ENCODE results near the gene REST.

Gene REST

DNA sequence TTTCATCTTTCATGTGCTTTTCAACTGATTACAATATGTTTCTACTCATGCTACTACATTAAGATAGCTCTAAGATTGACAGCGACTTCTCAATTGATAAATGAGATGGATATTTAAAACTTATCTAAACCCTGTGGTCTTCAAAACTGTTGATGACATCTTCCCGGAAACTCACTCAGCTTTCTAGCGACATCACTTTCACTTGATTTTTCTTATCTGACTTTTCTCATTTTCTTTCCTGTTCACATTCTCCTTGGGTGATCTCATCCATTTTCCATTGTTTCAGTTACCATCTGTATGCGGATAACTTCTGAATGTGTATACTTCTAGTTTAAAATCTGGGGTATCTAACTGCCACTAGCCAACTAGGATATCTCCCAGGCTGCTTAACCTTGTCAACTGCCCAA, 74.1 kb downstream of the REST start:
- DNase-seq (ENCODE audit: insufficient read length) (no peak), FAIRE-seq (no peak)
- TF ChIP-seq TAF1 (IDR thresholded peaks at IDR 0.05; ENCODE audit: borderline replicate concordance, low read depth, low read length), result no peak
- no peak for TF ChIP-seq POLR2A (IDR thresholded peaks at IDR 0.05; ENCODE audit: low read depth, low read length)
- no peak for TF ChIP-seq POLR2AphosphoS5 (IDR thresholded peaks at IDR 0.05; ENCODE audit: low read depth, low read length)

DNA sequence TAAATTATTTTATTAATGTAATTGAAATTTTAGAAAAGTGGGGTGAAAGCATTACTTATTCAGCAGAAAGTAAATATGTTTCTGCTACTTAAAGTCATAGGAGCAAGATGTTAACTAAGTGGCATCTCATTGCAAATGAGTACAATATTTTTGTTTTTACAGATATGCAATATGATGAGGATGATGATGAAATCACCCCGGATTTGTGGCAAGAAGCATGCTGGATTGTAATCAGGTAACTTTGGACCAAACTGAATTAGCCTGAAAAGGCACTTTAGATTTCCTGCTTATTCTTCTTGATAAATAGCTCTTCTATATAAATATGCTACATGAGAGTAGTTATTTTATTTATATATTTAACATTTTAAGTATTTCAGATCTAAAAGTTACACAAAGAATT, 78.5 kb downstream of the REST start:
- no peak for DNase-seq (ENCODE audit: insufficient read length)
- no peak for FAIRE-seq
- no peak for TF ChIP-seq POLR2AphosphoS5 (IDR thresholded peaks at IDR 0.05; ENCODE audit: low read depth, low read length)
- TF ChIP-seq TAF1 (IDR thresholded peaks at IDR 0.05; ENCODE audit: borderline replicate concordance, low read depth, low read length), result no peak
- TF ChIP-seq POLR2A (IDR thresholded peaks at IDR 0.05; ENCODE audit: low read depth, low read length), result no peak

DNA sequence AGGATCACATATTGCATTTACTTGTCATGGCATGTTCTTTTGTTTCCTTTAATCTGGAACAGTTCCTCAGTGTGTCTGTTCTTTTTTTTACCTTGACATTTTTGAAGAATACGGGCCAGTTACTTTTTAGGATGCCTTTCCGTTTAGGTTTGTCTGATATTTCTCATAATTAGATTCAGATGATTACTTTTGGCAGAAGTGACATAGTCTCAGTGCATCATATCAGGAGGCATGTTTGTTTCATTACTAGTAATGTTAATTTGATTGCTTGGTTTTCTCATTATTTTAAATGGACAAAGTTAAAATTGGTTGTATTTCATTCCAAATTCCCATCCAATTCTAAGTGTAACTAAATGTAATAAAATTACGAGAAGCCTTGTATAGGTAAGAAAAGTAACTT, 79.3 kb downstream of the REST start:
- TF ChIP-seq TAF1 (IDR thresholded peaks at IDR 0.05; ENCODE audit: borderline replicate concordance, low read depth, low read length) (no peak), POLR2A (IDR thresholded peaks at IDR 0.05; ENCODE audit: low read depth, low read length) (no peak), POLR2AphosphoS5 (IDR thresholded peaks at IDR 0.05; ENCODE audit: low read depth, low read length) (no peak)
- FAIRE-seq (peak; percentile 9), DNase-seq (ENCODE audit: insufficient read length) (no peak)

- DNase-seq (ENCODE audit: insufficient read length) (no peak), FAIRE-seq (no peak)
- TF ChIP-seq POLR2A (IDR thresholded peaks at IDR 0.05; ENCODE audit: low read depth, low read length), result no peak
- no peak for TF ChIP-seq TAF1 (IDR thresholded peaks at IDR 0.05; ENCODE audit: borderline replicate concordance, low read depth, low read length)
- no peak for TF ChIP-seq POLR2AphosphoS5 (IDR thresholded peaks at IDR 0.05; ENCODE audit: low read depth, low read length)
These were observed 82.6 kb downstream of the REST start for GRCh38 chr4:56990109-56990905.

GRCh38 chr4:56995525-56995924, 87.8 kb downstream of the REST start:
- DNase-seq (ENCODE audit: insufficient read length), result no peak
- no peak for FAIRE-seq
- TF ChIP-seq POLR2A (IDR thresholded peaks at IDR 0.05; ENCODE audit: low read depth, low read length) (no peak), POLR2AphosphoS5 (IDR thresholded peaks at IDR 0.05; ENCODE audit: low read depth, low read length) (no peak), TAF1 (IDR thresholded peaks at IDR 0.05; ENCODE audit: borderline replicate concordance, low read depth, low read length) (no peak)

DNA sequence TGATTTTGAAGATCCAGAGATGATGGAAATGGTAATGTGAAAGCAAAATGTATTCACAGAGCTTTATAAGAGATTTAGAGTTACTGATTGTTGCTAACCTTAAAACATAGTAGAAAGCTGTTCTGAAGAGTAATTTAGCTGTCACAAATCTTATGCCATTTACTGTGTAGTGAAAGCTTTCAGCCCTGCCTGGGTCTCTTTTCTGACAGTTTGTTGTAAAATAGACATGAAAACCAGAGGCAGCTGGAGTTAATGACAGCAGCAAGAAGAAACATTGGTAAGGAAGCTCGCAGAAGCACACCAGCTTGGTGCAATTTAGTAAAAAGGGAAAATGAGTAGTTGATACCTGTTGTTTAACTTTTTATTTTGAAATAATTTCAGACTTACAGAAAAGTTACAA, 92.1 kb downstream of the REST start:
- no peak for FAIRE-seq
- no peak for DNase-seq (ENCODE audit: insufficient read length)
- TF ChIP-seq POLR2AphosphoS5 (IDR thresholded peaks at IDR 0.05; ENCODE audit: low read depth, low read length) (no peak), TAF1 (IDR thresholded peaks at IDR 0.05; ENCODE audit: borderline replicate concordance, low read depth, low read length) (no peak), POLR2A (IDR thresholded peaks at IDR 0.05; ENCODE audit: low read depth, low read length) (no peak)

GRCh38 chr4:57013543-57014120, 105.9 kb downstream of the REST start:
- FAIRE-seq, result no peak
- DNase-seq (ENCODE audit: insufficient read length), result no peak
- TF ChIP-seq POLR2AphosphoS5 (IDR thresholded peaks at IDR 0.05; ENCODE audit: low read depth, low read length), result no peak
- TF ChIP-seq TAF1 (IDR thresholded peaks at IDR 0.05; ENCODE audit: borderline replicate concordance, low read depth, low read length), result no peak
- no peak for TF ChIP-seq POLR2A (IDR thresholded peaks at IDR 0.05; ENCODE audit: low read depth, low read length)
